ENCODE measurements around the gene DICER1. TPM values are rescaled to one million over a fixed set of nuclear protein-coding genes. Genes with fewer than 3 reads are reported as not detected.

DICER1 gene
- polyA plus RNA-seq, 3 donors = 48.9 to 70.3 (median 64.8) TPM

- no peak for DNase-seq
Observed at GRCh38 chr14:95062220-95062619, 95.1 kb downstream of the DICER1 start.

- DNase-seq = no peak
Observed at GRCh38 chr14:95061317-95062093, 95.8 kb downstream of the DICER1 start.

DNA sequence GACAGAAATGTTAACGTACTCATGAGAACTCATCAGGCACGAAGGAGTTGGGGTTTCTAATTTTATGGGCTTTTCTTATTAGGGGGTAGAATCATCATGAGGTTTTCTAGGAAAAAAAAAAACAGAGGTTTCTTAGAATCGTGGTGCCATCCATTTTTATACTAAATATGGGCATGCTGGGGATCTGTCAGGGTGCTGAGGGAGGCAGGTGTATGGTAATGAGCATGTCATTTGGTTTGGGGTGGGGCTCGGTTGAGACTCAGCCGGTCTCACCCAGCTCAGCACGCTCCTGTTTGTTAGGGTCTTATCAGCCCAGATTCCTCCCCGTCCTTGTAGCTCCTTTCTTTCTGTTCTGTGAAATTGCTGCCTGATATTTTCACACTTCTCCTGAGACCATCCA lies 98.2 kb downstream of the DICER1 start:
- no peak for DNase-seq

DNA sequence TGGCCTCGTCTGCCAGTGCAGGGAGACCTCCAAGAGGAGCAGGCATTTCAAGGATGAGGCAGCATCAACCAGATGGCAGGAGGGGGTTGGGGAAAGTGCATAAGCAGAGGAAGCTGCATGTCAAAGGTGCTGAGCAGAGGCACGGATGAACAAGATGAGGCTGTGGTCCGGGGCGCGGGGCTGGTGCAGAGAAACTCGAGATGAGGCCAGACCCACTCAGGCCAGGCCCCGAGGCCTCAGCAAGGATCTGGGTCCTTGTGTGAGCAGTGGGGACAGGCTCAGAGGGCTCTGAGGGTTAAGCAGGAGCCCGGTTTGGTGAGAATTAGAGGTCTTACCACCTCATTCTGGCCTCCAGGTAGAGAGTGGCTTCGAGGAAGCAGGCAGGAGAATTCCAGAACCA lies 98.8 kb downstream of the DICER1 start:
- no peak for DNase-seq

GRCh38 chr14:95057851-95058250 lies 99.5 kb downstream of the DICER1 start:
- DNase-seq = no peak

- DNase-seq = no peak
Observed at GRCh38 chr14:95057147-95057546, 100.2 kb downstream of the DICER1 start.

DNA sequence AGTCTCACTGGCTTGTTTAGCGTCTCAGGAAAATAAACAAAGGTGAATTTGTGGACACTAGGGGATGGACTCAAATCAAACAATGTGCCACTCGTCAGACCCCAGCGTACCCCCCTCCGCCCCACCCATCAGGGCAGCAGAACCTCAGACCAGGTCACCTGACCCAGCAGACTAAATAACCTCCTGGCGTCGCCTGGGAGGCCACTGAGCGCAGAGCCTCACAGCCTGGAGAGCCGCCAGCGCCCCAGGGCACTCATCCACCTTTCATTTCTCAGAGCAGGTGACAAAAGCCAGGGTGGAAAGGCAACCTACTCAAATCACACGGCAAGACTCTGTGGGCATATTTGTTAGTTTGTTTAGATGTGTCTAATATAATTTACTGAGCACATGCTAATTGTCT lies 100.9 kb downstream of the DICER1 start:
- DNase-seq = no peak

GRCh38 chr14:95055318-95055717 lies 102.0 kb downstream of the DICER1 start:
- no peak for DNase-seq

DNA sequence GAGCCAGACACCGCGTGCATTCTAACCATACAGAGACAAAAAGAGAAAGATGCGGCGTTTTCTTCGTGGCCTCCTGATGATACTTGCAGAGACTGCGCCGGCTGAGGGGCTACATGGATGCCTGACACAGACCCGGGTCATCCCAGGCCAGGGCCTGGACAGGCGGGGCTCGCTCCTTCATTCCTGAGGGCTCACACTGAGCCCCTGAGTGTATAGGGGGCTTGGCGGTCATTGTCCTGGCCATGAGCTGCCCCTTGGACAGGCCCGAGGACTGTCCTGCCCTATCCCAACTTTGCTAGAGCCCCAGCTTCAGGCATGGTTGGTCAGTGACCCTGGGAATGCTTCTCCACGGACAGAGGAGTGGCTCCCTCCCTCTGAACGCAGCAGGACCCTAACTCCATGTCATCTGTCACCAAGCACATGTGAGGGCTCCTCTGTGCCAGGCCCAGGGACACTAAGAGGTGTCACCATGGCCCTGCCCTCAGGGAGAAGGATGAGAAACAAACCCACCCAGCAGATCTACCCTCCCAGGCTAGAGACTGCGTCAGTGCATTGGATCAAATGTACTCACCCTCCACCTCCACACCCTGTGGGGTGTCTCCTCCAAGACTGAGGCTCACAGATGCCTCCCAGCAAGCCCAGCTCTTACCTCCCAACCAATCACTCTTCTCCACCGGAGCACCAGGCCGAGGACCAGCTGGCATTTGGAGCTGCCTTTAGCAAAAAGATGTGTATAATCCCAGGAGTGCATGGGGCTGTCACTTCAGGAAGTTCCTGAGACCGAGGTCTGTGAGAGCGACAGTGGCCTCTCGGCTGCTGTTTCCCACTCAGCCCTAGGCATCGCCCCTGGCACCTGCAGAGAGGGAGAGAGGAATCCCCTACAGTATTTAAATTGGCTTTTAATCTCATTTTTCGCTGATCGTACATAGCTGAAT lies 102.7 kb downstream of the DICER1 start:
- DNase-seq = no peak

DNA sequence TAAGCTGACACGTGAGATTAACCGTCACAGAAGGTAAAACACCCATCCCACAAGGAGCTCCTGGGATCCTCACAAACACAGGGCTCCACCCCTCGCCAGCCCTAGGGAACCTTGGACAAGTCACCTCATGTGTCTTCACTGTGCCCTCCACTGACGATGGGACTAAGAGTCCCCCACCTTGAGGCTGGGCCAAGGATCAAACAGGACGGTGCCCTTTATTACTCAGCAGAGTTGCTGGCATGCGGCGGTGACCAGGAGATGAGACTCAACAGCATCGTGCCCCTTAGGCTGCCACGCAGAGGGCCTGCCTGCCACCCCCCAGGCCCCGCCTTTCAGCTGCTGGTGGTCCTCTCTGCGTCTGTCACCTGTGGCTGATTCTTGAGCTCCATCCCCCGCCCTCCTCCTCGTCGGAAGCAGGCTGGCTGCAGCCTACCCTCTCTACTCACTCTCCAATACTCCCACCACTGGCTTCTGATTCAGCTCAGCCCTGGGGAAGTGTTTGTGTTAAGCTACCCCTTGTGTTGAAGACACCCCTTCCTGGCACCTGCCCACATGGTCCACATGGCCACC lies 105.2 kb downstream of the DICER1 start:
- no peak for DNase-seq

DNA sequence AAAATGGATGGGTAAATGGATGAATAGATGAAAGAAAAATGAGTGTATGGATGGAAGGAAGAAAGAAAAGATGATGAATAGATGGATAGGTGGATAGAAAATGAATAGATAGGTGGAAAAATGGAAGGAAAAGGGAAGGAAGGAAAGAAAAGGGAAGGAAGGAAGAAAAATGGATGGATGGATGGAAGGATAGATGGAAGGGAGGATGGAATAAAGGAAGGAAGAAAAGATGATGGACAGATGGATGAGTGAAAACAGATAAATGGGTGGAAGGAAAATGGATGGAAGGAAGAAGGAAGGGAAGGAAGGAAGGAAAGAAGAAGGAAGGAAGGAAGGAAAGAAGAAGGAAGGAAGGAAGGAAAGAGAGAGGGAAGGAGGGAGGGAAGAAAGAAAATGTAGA lies 107.4 kb downstream of the DICER1 start:
- no peak for DNase-seq

DNA sequence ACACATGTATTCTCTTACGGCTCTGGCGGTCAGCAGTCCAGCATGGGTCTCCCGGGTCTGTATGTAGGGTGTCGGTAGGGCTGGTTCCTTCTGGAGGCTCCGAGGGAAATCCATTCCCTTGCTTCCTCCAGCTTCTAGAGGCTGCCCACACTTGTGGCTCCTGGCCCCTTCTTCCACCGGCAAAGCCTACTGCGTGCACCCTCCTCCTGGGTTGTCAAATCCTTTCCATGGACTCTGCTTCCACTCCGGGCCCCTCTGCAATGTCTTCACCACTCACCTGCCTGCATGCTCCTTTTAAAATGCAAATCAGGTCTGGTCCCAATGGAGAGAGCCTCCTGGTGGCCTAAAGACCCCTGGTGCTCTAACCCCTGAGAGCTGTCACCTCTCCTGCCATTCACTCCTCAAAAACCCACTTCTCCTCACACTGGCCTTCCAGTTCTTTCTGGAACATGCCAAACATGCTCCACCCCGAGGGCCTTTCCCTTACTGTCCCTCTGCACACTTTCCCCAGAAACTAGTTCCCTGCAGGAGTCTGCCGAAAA lies 108.5 kb downstream of the DICER1 start:
- no peak for DNase-seq

- no peak for DNase-seq
Observed at GRCh38 chr14:95047754-95048153, 109.6 kb downstream of the DICER1 start.

- DNase-seq = peak; percentile 79
Observed at GRCh38 chr14:95046711-95047681, 110.3 kb downstream of the DICER1 start.

- DNase-seq = no peak
Observed at GRCh38 chr14:95045836-95046430, 111.4 kb downstream of the DICER1 start.

DNA sequence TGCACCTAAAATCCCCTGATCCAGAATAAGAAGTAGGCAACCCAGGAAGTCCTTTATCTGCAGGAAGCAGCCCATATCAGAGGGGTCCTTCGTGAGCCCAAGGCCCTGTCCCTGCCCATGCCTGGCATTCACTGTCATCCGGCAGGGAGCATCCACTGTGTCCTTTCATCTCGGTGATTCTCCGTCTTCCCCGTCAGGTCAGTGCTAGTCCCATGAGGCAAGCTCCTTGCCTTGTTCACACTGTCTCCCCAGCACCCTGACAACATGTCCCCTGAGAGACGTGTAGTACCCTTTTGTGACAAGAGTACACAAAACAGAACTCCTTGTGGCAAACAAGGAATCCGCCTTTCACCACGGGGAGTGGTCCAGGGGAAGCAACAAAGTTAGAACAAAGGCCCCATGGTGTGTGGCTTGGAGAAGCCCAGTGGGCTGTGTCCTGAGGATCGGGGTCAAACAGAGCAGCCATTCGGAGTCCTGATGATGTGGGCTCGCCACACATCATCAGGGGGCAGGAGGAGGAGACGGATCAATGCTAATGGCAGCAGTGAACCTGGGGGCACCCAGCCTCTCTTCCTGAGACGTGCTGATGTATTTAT lies 112.1 kb downstream of the DICER1 start:
- DNase-seq = no peak

DNA sequence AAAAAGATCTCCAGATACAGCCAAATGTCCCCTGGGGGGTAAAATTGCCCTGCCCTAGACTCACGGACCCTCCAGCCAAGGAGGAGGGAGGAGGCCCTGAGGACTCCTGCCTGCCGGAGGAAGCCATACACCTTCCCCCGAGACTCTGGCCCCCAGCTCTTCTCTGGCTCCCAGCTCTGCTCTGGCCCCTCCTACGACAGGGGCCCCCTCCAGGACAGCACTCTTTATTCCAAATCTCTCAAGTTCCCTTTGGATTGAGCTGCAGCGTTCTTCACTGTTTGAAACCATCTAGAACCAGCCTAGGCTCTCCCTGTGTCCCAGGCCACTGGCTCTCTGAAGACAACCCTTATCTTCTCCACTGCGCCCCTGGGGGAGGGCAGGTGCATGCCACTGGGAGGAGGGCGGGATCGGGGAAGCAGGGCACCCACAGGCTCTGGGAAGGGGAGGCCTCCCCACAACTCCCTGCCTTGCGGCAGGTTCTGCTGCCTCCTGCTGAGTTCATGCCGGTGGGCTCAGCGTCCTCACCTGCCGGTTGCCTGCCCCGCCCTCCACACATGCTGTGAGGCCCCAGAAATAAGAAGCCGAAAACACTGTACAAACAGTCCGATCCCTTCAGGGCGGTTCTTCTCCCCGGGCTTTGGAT lies 112.7 kb downstream of the DICER1 start:
- DNase-seq = no peak

GRCh38 chr14:95043732-95044462 lies 113.4 kb downstream of the DICER1 start:
- DNase-seq = no peak

GRCh38 chr14:95043314-95043713 lies 114.0 kb downstream of the DICER1 start:
- no peak for DNase-seq
